ENCODE data around the gene P4HA2. TPM values are rescaled to one million over a fixed set of nuclear protein-coding genes. Genes with fewer than 3 reads are reported as not detected.

Gene P4HA2
- polyA plus RNA-seq, 1 donor from 2014 or later, result 0.26 TPM

DNA sequence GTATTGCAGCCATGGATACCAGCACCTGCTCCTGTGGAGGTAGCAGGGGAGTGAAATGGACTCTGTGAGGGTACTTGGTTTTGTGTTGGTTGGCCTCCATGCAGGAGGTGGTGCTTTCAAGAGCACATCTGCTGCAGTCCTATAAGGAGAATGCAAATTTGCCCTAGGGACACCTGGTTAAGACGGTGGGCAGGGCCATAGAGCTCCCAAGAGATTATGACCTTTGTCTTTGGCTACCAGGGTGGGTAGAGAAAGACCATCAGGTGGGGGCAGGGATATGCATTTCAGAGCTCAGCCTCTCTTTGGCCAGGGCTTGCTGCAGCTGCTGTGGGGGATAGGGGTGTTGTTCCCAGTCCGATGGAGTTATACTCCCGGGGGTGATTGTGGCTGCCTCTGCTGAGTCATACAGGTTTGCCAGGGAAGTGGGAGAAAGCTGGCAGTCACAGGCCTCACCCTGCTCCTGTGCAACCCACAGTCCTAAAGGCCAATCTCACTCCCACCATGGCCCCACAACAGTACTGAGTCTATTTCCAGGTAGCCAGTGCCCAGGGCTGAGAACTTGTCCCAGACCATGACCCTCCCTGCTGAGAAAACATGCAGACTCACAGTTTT lies 15.8 kb upstream of the P4HA2 start:
- peaks cover 15% of the 10 kb centered on the region for H3K27me3 Mint-ChIP-seq
- H3K9me3 Mint-ChIP-seq, result peaks cover 10 to 46% (median 13%) of the 10 kb centered on the region in 3 donors
- no peaks in the 10 kb centered on the region for H3K36me3 Mint-ChIP-seq
- H3K4me3 Mint-ChIP-seq, result no peak overlapping the region
- H3K27ac Mint-ChIP-seq, result no peak overlapping the region
- H3K4me1 Mint-ChIP-seq, result no peaks in the 10 kb centered on the region

DNA sequence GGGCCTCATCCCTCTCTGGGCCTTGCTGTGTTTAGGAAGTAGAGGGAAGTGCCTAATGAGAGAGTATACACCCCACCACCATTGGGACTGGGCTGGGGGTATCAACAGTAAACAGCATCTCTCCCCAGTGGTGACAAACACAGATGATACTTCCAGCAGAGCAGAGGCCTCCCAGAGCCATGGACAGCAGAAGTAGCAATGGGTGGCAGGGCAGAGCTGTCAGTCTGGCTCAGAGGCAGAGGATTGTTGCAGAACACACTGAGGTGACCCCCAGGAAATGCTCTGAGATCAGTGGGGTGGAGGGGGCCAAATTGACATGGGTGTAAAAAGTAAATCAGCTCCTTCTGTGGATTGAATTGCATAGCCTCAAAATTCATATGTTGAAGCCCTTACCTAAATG lies 12.1 kb upstream of the P4HA2 start:
- Mint-ChIP-seq H3K27ac (no peak overlapping the region), H3K4me3 (no peak overlapping the region), H3K27me3 (peaks cover 11% of the 10 kb centered on the region), H3K36me3 (peaks cover 3% of the 10 kb centered on the region), H3K4me1 (no peaks in the 10 kb centered on the region), H3K9me3 (peaks cover 6 to 24% (median 9%) of the 10 kb centered on the region in 3 donors)

DNA sequence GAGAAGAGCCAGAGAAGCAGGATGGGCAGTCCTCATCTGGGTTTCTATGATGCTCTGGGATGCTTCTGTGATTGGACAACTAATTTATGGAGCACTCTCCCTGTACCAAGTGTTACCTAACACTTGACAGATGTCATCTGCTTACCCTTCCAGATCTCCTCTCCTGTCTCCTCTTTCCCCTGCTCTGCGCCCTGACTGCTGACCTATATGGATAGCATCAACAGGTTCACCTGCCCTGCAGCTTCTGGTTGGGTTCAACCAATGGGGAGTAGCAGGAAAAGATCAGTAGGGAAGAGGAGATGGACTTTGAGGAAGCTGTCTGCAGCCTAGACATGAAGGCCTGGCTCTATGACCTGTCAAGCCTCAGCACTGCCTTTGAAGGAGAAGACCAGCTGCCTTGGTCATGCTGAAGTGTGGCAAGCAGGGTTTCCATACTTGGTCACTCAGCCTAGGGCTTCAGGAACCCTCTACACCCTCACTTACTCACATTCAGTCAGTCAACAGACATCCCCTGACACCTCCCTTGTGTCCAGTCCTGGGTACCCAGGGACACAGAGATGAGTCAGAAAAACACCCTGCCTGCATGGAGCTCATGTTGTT lies 11.3 kb upstream of the P4HA2 start:
- Mint-ChIP-seq H3K27ac (no peak overlapping the region), H3K9me3 (peaks cover 6 to 16% (median 6%) of the 10 kb centered on the region in 3 donors), H3K4me1 (no peaks in the 10 kb centered on the region), H3K4me3 (no peak overlapping the region), H3K36me3 (peaks cover 3% of the 10 kb centered on the region), H3K27me3 (peaks cover 5% of the 10 kb centered on the region)

DNA sequence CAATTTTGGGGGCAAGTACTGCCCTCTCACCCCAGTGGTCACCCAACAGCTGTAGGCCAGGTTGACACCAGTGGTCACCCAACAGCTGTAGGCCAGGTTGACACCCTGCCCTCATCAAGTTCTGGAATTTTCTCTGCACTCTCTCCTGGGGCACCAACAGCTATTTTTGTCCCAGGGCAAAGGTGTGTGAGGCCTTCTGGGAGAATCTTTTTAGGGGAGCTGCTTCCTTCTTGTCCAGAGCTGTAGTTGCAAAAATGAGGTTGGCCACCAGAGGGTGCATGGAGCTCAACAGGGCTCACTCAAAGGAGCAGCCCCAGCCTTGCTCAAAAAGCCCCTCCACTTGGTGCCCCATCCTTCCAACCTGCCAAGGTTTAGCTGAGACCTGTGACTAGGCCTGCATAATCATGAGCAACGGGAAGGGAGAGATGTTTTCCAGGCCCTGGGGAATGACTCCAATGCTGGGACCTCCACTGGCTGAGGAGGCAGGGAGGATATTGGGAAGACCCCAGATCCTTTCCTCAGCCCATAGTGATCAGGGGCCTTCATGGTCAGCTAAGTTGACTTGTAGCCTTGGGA lies 10.6 kb upstream of the P4HA2 start:
- H3K36me3 Mint-ChIP-seq, result peaks cover 3% of the 10 kb centered on the region
- H3K27ac Mint-ChIP-seq, result peak overlapping the region in 1 of 3 donors; percentile 31
- no peaks in the 10 kb centered on the region for H3K4me1 Mint-ChIP-seq
- no peak overlapping the region for H3K4me3 Mint-ChIP-seq
- peaks cover 3 to 11% (median 5%) of the 10 kb centered on the region in 3 donors for H3K9me3 Mint-ChIP-seq
- peaks cover 4% of the 10 kb centered on the region for H3K27me3 Mint-ChIP-seq

DNA sequence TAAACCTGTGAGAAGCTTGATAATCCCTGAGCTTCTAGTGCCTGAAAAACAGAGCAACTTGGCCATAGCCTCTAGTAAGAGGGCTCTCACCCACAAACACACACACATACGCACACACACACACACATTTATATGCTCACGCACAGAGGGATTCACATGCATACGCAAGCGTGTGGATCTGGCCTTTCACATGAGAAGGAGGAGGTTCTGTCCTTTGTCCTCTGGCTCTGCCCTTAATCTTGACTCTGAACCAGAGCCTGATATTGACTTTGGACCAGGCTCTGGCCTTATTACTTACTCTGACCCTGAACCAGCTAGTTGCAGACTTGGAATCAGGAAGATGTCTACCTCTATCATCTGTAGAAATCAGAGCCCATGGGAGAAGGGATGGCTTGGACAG lies 10.0 kb upstream of the P4HA2 start:
- Mint-ChIP-seq H3K27ac (no peak overlapping the region), H3K27me3 (no peaks in the 10 kb centered on the region), H3K4me3 (no peak overlapping the region), H3K9me3 (peaks cover 3 to 11% (median 5%) of the 10 kb centered on the region in 3 donors), H3K36me3 (peaks cover 3% of the 10 kb centered on the region), H3K4me1 (peaks cover 0 to under 1% (median 0%) of the 10 kb centered on the region in 3 donors)

DNA sequence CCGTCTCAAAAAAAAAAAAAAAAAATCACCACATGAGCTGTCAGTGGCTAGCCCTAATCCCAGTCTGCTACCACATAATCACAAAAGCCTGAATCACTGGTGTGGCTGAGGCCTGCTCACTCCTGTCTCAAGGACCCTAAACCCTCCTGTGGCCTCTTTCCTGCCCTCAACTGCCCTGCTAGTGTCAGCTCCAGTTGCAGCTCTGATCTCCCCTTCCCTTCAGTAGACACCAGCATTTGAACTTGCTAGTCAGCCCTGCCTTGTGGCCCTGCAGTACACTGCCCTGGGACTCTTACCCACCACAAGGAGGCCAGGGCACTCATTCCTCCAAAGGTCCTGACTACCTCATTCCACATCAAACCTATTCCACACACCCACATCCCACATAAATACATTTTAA lies 9.5 kb upstream of the P4HA2 start:
- no peak overlapping the region for H3K27ac Mint-ChIP-seq
- no peak overlapping the region for H3K4me3 Mint-ChIP-seq
- H3K9me3 Mint-ChIP-seq, result peaks cover 2 to 11% (median 3%) of the 10 kb centered on the region in 3 donors
- H3K4me1 Mint-ChIP-seq, result peaks cover 0 to 3% (median 0%) of the 10 kb centered on the region in 3 donors
- no peaks in the 10 kb centered on the region for H3K27me3 Mint-ChIP-seq
- H3K36me3 Mint-ChIP-seq, result peaks cover 3% of the 10 kb centered on the region

DNA sequence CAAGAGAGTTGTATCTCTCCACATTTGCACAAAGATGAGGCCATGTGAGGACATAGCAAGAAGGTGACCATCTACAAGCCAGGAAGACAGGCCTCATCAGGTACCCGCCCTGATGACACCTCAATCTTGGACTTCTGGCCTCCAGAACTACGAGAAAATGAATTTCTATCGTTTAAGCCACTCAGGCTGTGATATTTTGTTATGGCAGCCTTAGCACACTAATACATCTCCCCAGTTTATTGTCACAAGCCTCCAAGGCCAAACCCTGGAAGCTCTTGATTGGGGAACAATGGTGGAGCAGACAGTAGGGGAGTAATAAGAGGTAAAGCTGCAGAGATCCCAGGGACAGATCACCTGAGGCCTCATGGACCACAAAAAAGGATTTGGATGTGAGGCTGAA lies 7.7 kb upstream of the P4HA2 start:
- no peak overlapping the region for H3K27ac Mint-ChIP-seq
- H3K27me3 Mint-ChIP-seq, result no peaks in the 10 kb centered on the region
- H3K9me3 Mint-ChIP-seq, result no peaks in the 10 kb centered on the region
- H3K4me3 Mint-ChIP-seq, result no peak overlapping the region
- H3K4me1 Mint-ChIP-seq, result peaks cover 3 to 5% (median 4%) of the 10 kb centered on the region in 3 donors
- H3K36me3 Mint-ChIP-seq, result peaks cover 3% of the 10 kb centered on the region

DNA sequence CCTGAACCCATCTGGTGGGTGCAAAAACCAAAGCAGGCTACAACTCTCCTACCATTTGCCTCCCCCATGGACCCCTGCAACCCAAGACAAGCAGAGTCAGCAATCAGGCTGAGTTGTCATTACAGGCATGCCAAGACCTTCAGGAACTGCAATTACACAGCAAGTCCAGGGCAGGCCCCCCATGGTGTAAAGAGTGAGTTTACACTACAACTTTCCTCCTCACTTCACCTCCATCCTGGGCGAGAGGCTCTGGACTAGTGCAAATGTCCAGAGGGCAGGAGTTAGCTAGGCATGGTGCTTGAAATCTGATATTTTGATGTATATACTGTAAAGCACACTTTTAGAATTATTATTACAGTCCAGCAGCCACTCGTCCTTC lies 7.0 kb upstream of the P4HA2 start:
- Mint-ChIP-seq H3K27me3 (no peaks in the 10 kb centered on the region), H3K4me3 (no peak overlapping the region), H3K27ac (no peak overlapping the region), H3K36me3 (peaks cover 3% of the 10 kb centered on the region), H3K9me3 (no peaks in the 10 kb centered on the region), H3K4me1 (peaks cover 5 to 10% (median 9%) of the 10 kb centered on the region in 3 donors)

DNA sequence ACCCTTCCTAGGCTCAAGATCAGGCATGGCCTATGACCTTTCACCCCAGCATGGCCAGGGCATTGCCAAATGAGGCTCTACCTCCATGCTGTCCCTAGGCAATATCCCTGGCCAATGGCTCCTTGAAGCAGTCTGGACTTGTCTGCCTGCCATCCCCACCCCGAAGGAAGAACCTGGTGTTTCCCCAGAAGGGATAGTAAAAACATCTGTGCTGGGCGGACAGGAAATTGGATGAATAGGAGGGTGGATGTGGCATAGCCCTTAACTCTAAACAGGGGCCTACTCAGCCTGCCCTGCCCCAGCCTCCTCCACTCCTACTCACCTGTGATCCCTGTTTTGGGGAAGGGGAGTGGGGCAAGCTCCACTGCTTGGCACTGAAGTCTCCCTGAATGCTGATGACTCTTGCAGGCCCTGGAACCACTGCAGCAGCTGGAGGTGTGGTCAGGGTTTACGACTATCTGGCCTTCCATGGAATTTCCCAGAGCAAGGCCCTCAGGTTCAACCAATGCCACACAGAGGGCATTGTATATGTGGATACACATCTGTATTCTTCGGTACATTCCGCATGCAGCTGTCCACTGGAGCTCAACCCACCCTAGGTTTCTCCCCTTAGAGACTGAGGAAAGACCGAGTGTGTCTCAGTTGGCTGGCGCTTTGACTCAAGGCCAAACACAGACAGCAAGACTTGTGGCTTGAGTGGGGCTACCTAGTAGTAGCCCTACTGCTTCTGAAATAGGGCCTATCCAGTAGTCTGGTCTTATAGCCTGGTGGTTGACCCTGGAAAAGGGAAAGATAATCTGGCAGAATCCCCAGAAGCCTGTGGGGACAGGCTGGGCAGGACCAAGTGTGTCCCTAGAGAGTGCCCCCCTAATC lies 6.4 kb upstream of the P4HA2 start:
- H3K9me3 Mint-ChIP-seq, result no peaks in the 10 kb centered on the region
- H3K36me3 Mint-ChIP-seq, result peaks cover 3% of the 10 kb centered on the region
- peaks cover 5 to 15% (median 11%) of the 10 kb centered on the region in 3 donors for H3K4me1 Mint-ChIP-seq
- no peak overlapping the region for H3K4me3 Mint-ChIP-seq
- H3K27me3 Mint-ChIP-seq, result no peaks in the 10 kb centered on the region
- H3K27ac Mint-ChIP-seq, result no peak overlapping the region

DNA sequence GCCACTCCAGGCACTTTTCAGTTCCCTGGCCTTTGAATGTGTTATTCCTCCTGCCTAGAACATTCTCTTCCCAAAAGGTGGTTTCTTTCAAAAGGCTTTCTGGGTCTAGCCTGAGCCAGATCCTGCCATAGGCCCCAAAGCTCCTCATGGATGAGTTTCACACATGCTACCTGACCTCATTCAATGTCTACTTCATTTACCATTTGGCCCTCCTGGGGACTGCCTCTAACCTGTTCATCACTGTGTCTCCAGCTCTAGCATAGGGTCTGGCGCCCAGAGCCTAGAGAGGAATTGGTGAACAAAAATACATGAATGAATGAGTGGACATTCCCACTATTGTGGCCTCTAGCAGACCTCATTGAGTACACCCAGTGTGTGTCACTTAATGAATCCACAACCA lies 5.4 kb upstream of the P4HA2 start:
- H3K27me3 Mint-ChIP-seq, result no peaks in the 10 kb centered on the region
- H3K4me1 Mint-ChIP-seq, result peaks cover 6 to 17% (median 11%) of the 10 kb centered on the region in 3 donors
- H3K36me3 Mint-ChIP-seq, result peaks cover under 1% of the 10 kb centered on the region
- no peak overlapping the region for H3K27ac Mint-ChIP-seq
- peak overlapping the region in 2 of 4 donors; percentile 10 to 51 for H3K4me3 Mint-ChIP-seq
- no peaks in the 10 kb centered on the region for H3K9me3 Mint-ChIP-seq

DNA sequence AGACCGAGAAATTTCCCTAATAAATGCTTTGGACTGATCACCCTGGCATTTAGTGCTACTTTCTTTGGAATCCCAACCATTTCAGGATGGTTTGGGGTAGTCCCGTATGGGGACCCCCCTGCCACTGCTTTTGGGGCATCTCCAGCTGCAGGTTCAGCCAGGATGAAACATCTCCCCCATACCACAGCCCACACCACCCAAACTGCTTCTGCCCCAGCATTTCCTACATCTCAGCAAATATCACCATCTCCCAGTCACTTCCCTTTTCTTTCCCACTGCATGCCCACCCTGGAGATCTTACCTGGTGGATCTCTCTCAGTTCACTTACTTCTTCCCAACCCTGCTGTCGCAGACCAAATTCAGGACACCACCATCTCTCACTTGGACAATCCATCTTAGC lies 4.8 kb upstream of the P4HA2 start:
- no peaks in the 10 kb centered on the region for H3K27me3 Mint-ChIP-seq
- no peaks in the 10 kb centered on the region for H3K9me3 Mint-ChIP-seq
- peaks cover 6 to 17% (median 11%) of the 10 kb centered on the region in 3 donors for H3K4me1 Mint-ChIP-seq
- H3K36me3 Mint-ChIP-seq, result no peaks in the 10 kb centered on the region
- H3K27ac Mint-ChIP-seq, result no peak overlapping the region
- peak overlapping the region in 2 of 4 donors; percentile 10 to 51 for H3K4me3 Mint-ChIP-seq

DNA sequence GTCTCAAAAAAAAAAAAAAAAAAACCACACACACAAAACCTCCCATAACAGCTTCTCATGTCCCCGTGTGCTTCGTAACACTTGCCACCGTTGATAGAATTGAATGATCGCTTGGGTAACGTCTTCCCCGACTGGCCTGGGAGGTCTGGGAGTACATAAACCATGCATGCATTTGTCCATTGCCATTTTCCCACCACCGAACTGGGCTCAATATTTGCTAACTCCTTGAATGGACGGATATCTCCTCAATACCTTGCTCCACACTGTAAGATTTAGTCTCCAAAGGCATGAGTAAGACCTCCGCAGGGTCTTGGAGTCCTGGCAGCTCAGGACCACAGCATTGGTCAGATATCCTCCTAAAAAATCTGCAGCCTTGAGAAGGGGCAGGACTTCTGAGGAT lies 3.2 kb upstream of the P4HA2 start:
- Mint-ChIP-seq H3K27me3 (peaks cover 2% of the 10 kb centered on the region), H3K27ac (no peak overlapping the region), H3K9me3 (no peaks in the 10 kb centered on the region), H3K4me3 (peak overlapping the region in 1 of 4 donors; percentile 5), H3K4me1 (peaks cover 6 to 17% (median 11%) of the 10 kb centered on the region in 3 donors), H3K36me3 (no peaks in the 10 kb centered on the region)

DNA sequence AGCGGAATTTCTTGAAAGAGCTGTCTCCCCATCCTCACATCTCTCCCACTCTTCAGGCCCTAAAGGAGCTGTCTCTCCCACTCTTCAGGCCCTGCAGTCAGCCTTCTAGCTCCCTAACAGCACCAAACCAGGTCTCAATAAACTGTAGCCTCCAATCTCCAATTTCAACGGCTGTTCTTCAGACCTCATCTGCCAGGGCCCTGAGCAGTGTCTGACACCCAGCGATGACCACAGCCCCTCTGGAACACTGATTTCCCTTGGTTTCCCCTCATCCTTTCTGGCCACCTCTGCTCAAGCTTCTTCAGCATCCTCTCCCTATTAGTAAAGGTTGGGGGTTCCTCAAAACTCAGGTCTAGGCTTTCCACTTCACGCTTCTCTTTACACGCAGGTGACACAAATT lies 1.6 kb upstream of the P4HA2 start:
- peaks cover 5% of the 10 kb centered on the region for H3K27me3 Mint-ChIP-seq
- H3K27ac Mint-ChIP-seq, result no peak overlapping the region
- H3K4me3 Mint-ChIP-seq, result peak overlapping the region; percentile 47 to 88 (median 54)
- peaks cover 8 to 17% (median 11%) of the 10 kb centered on the region in 3 donors for H3K4me1 Mint-ChIP-seq
- H3K36me3 Mint-ChIP-seq, result no peaks in the 10 kb centered on the region
- H3K9me3 Mint-ChIP-seq, result no peaks in the 10 kb centered on the region

DNA sequence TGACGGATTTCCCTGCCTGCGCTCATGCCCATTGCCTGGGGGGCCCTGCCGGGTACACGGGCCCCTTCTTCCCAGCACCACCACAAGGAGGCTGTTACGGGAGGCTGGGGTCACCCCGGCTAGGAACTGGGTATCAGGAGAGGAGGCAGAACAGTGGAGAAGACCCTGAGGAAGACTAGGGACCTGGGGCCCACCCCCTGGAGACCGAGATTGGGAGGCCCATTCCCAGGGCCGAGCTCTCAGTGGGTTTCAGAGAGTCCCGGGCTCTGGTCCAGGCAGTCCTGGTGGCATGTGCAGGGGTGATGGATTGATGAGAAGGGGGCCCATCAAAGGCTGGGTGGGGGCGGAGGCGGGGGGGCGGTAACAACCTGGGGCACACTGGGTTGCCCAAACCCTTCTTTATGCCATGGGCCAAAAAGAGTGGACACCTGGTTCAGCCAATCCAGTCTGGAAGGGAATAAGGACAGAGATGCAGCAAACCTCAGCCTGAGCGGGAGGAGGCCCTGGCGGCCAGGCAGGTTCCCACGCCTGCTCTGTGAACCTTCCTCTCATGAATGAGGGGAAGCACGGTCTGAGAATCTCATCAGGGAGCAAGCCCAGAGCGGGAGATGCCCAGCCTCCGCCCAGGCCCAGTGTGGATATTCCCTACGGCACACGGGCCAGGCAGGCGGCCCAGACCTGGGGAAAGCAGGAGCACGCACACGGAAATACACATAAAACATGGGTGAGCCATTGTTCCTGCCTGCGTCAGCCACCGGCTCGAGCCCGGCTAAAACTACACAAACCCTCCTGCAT lies 785 bp upstream of the P4HA2 start:
- Mint-ChIP-seq H3K4me1 (peaks cover 11 to 17% (median 15%) of the 10 kb centered on the region in 3 donors), H3K27ac (no peak overlapping the region), H3K9me3 (no peaks in the 10 kb centered on the region), H3K36me3 (no peaks in the 10 kb centered on the region), H3K27me3 (peaks cover 5% of the 10 kb centered on the region), H3K4me3 (peak overlapping the region; percentile 60 to 88 (median 76))

Measured in IgD-negative memory B cell (primary cell).